Activated naive CD4-positive, alpha-beta T cell treated with anti-CD3 and anti-CD28 coated beads for 36 hours (primary cell): ENCODE measurements around the gene RPL22. TPM values are rescaled to one million over a fixed set of nuclear protein-coding genes. Genes with fewer than 3 reads are reported as not detected.

Source experiments
- CTCF ChIA-PET: fragments of 350-600 bp; sonication (Branson Sonifier 250); formaldehyde crosslinking; loops from one replicate; lab custom pipeline; 2021; ENCODE audit warnings: antibody characterized with exemption; lab: Charles Lee
- DNase-seq: peaks from one replicate; pipeline ENCODE4 v3.0.0-alpha.2; 2020
- H3K27ac Mint-ChIP-seq: one replicate; pipeline ENCODE4 v1.8.0; 2021; ENCODE audit warnings: mild to moderate bottlenecking, mixed read lengths
- H3K27me3 Mint-ChIP-seq: one replicate; pipeline ENCODE4 v1.8.0; 2021; ENCODE audit warnings: low read depth, mixed read lengths
- H3K36me3 Mint-ChIP-seq: one replicate; pipeline ENCODE4 v1.8.0; 2021; ENCODE audit warnings: low read depth, mixed read lengths
- H3K4me1 Mint-ChIP-seq: one replicate; pipeline ENCODE4 v1.8.0; 2021; ENCODE audit warnings: low read depth, mixed read lengths
- H3K4me3 Mint-ChIP-seq: one replicate; pipeline ENCODE4 v1.8.0; 2021; ENCODE audit warnings: mild to moderate bottlenecking, moderate library complexity, mixed read lengths
- H3K9me3 Mint-ChIP-seq: one replicate; pipeline ENCODE4 v1.8.0; 2021; ENCODE audit warnings: mixed read lengths
- intact Hi-C: fragments of 100-400 bp; cut with micrococcal nuclease; formaldehyde crosslinking; loops from one replicate; pipeline ENCODE4 v1.15.1; 2023
- total RNA-seq, 2 experiments: library from RNA; stranded (reverse); gene quantifications; one replicate each; pipeline ENCODE4 v1.2.3, GENCODE V29; 2021

Gene RPL22
- total RNA-seq, 2 experiments from 2014 or later = 507 to 553 TPM

GRCh38 chr1:6188466-6188865, 10.9 kb downstream of the RPL22 start:
- Mint-ChIP-seq H3K27ac (no peak overlapping the region), H3K4me3 (no peak overlapping the region), H3K36me3 (peaks cover 39% of the 10 kb centered on the region), H3K4me1 (peaks cover 46% of the 10 kb centered on the region), H3K27me3 (no peaks in the 10 kb centered on the region), H3K9me3 (no peaks in the 10 kb centered on the region)
- intact Hi-C loops = loop anchor here (5.0 kb wide), 1 partner anchor 81 kb away; no protein-coding TSS in a partner anchor
- DNase-seq = no peak
- CTCF ChIA-PET = interaction anchor here (0.6 to 1.3 kb wide), 2 partner anchors 16 to 256 kb away, joined by 3 to 4 read pairs; no protein-coding TSS in a partner anchor

- Mint-ChIP-seq H3K27ac (no peak overlapping the region), H3K36me3 (peaks cover 33% of the 10 kb centered on the region), H3K4me3 (no peak overlapping the region), H3K9me3 (no peaks in the 10 kb centered on the region), H3K27me3 (peaks cover 15% of the 10 kb centered on the region), H3K4me1 (peaks cover 56% of the 10 kb centered on the region)
- DNase-seq = peak; percentile 54
- intact Hi-C loops = loop anchor here (5.0 kb wide), 1 partner anchor 79 kb away; no protein-coding TSS in a partner anchor
- CTCF ChIA-PET = interaction anchor here (0.9 to 1.4 kb wide), 3 partner anchors 9 to 18 kb away, joined by 3 read pairs; no protein-coding TSS in a partner anchor
Observed at GRCh38 chr1:6185635-6186382, 13.6 kb downstream of the RPL22 start.

- Mint-ChIP-seq H3K4me3 (no peak overlapping the region), H3K27ac (no peak overlapping the region), H3K9me3 (no peaks in the 10 kb centered on the region), H3K4me1 (peaks cover 56% of the 10 kb centered on the region), H3K27me3 (peaks cover 18% of the 10 kb centered on the region), H3K36me3 (peaks cover 31% of the 10 kb centered on the region)
- CTCF ChIA-PET = interaction anchor here (0.9 to 1.4 kb wide), 3 partner anchors 8 to 17 kb away, joined by 3 read pairs; no protein-coding TSS in a partner anchor
- intact Hi-C loops = loop anchor here (5.0 kb wide), 1 partner anchor 78 kb away; no protein-coding TSS in a partner anchor
- DNase-seq = no peak
Observed at GRCh38 chr1:6185151-6185550, 14.2 kb downstream of the RPL22 start.

GRCh38 chr1:6184083-6184783, 15.2 kb downstream of the RPL22 start:
- H3K27ac Mint-ChIP-seq = peak overlapping the region; percentile 19
- H3K4me3 Mint-ChIP-seq = no peak overlapping the region
- H3K36me3 Mint-ChIP-seq = peaks cover 26% of the 10 kb centered on the region
- peaks cover 53% of the 10 kb centered on the region for H3K4me1 Mint-ChIP-seq
- peaks cover 18% of the 10 kb centered on the region for H3K27me3 Mint-ChIP-seq
- intact Hi-C loops = no loop called here
- DNase-seq = no peak
- H3K9me3 Mint-ChIP-seq = no peaks in the 10 kb centered on the region
- CTCF ChIA-PET = interaction anchor here (1.7 kb wide), 1 partner anchor 22 kb away, joined by 5 read pairs; the partner anchor contains the start of gene RNF207

- no peaks in the 10 kb centered on the region for H3K9me3 Mint-ChIP-seq
- peaks cover 22% of the 10 kb centered on the region for H3K36me3 Mint-ChIP-seq
Observed at GRCh38 chr1:6183520-6183989, 15.8 kb downstream of the RPL22 start.

GRCh38 chr1:6181347-6181770, 18.0 kb downstream of the RPL22 start:
- peaks cover 12% of the 10 kb centered on the region for H3K36me3 Mint-ChIP-seq
- no peaks in the 10 kb centered on the region for H3K9me3 Mint-ChIP-seq
- DNase-seq = no peak
- H3K4me1 Mint-ChIP-seq = peaks cover 44% of the 10 kb centered on the region
- H3K27ac Mint-ChIP-seq = no peak overlapping the region
- no peak overlapping the region for H3K4me3 Mint-ChIP-seq
- H3K27me3 Mint-ChIP-seq = peaks cover 41% of the 10 kb centered on the region
- intact Hi-C loops = no loop called here
- CTCF ChIA-PET = interaction anchor here (1.0 kb wide), 1 partner anchor 13 kb away, joined by 3 read pairs; no protein-coding TSS in a partner anchor

More at GRCh38 chr1:6183520-6183989, 15.8 kb downstream of the RPL22 start:
- intact Hi-C loops = no loop called here
- no peak for DNase-seq
- no peak overlapping the region for H3K4me3 Mint-ChIP-seq
- H3K27me3 Mint-ChIP-seq = peaks cover 22% of the 10 kb centered on the region
- peak overlapping the region; percentile 48 for H3K27ac Mint-ChIP-seq
- H3K4me1 Mint-ChIP-seq = peaks cover 51% of the 10 kb centered on the region
- CTCF ChIA-PET = interaction anchor here (0.6 to 1.7 kb wide), 3 partner anchors 11 to 134 kb away, joined by 3 to 5 read pairs (median 3); partner anchors contain the start of gene RNF207

- H3K9me3 Mint-ChIP-seq = no peaks in the 10 kb centered on the region
- H3K27me3 Mint-ChIP-seq = peaks cover 41% of the 10 kb centered on the region
- H3K27ac Mint-ChIP-seq = no peak overlapping the region
- no peak overlapping the region for H3K4me3 Mint-ChIP-seq
- peaks cover 40% of the 10 kb centered on the region for H3K4me1 Mint-ChIP-seq
- peaks cover 8% of the 10 kb centered on the region for H3K36me3 Mint-ChIP-seq
- DNase-seq = peak; percentile 18
- intact Hi-C loops = no loop called here
- CTCF ChIA-PET = interaction anchor here (1.0 kb wide), 1 partner anchor 14 kb away, joined by 3 read pairs; no protein-coding TSS in a partner anchor
Observed at GRCh38 chr1:6180707-6181311, 18.6 kb downstream of the RPL22 start.

- H3K4me1 Mint-ChIP-seq = peaks cover 35% of the 10 kb centered on the region
- CTCF ChIA-PET = no interaction called here
- no peak within 1 kb of the TSS for H3K4me3 Mint-ChIP-seq
- DNase-seq = no peak
- peaks cover 6% of the 10 kb centered on the region for H3K36me3 Mint-ChIP-seq
- no peak within 1 kb of the TSS for H3K27ac Mint-ChIP-seq
- intact Hi-C loops = no loop called here
- peaks cover 41% of the 10 kb centered on the region for H3K27me3 Mint-ChIP-seq
- no peaks in the 10 kb centered on the region for H3K9me3 Mint-ChIP-seq
Observed at GRCh38 chr1:6180268-6180706, 19.1 kb downstream of the RPL22 start, which contains the start of gene CHD5. Gene CHD5 (minus strand): TSS chr1:6180321. CDS start chr1:6180023, 298 bp downstream.

- Mint-ChIP-seq H3K4me3 (no peak overlapping the region), H3K27ac (no peak overlapping the region), H3K4me1 (peaks cover 29% of the 10 kb centered on the region), H3K27me3 (peaks cover 41% of the 10 kb centered on the region), H3K36me3 (peaks cover 4% of the 10 kb centered on the region), H3K9me3 (no peaks in the 10 kb centered on the region)
- intact Hi-C loops = no loop called here
- CTCF ChIA-PET = no interaction called here
- DNase-seq = no peak
Observed at GRCh38 chr1:6179564-6180175, 19.7 kb downstream of the RPL22 start.

GRCh38 chr1:6178751-6179563, 20.4 kb downstream of the RPL22 start:
- DNase-seq = no peak
- intact Hi-C loops = no loop called here
- H3K36me3 Mint-ChIP-seq = no peaks in the 10 kb centered on the region
- H3K4me1 Mint-ChIP-seq = peaks cover 23% of the 10 kb centered on the region
- H3K27me3 Mint-ChIP-seq = peaks cover 41% of the 10 kb centered on the region
- H3K4me3 Mint-ChIP-seq = no peak overlapping the region
- H3K27ac Mint-ChIP-seq = no peak overlapping the region
- CTCF ChIA-PET = interaction anchor here (1.3 kb wide), 1 partner anchor 20 kb away, joined by 4 read pairs; no protein-coding TSS in a partner anchor
- no peaks in the 10 kb centered on the region for H3K9me3 Mint-ChIP-seq
